Fibroblast of villous mesenchyme (primary cell): ENCODE data around the gene NEMF. TPM values are rescaled to one million over a fixed set of nuclear protein-coding genes. Genes with fewer than 3 reads are reported as not detected.
A peak's percentile ranks its signal among the peaks of the same experiment; 100 is the strongest.

Experiments used
- DNase-seq: peaks from one replicate; pipeline ENCODE4 v3.0.0-alpha.2; 2010; ENCODE audit warnings: low read depth
- H3K4me3 ChIP-seq: 2 replicates; pipeline ENCODE4 v1.5.1; 2011; ENCODE audit warnings: low read depth, mild to moderate bottlenecking, low read length
- CTCF ChIP-seq: IDR thresholded peaks from 2 replicates; pipeline ENCODE4 v1.5.1; 2012; ENCODE audit warnings: low read depth, mild to moderate bottlenecking, low read length; ENCODE audit not compliant: insufficient read depth
- total RNA-seq: library from RNA; depleted of rRNA; stranded (reverse); fragments of >200 nt; gene quantifications from 2 replicates; pipeline ENCODE4 v1.2.3, GENCODE V29; 2012

Gene NEMF
- total RNA-seq, 1 donor: 70.0 TPM

- peak overlapping the region; percentile 87 for H3K4me3 ChIP-seq
- no peak for TF ChIP-seq CTCF
- DNase-seq: peak; percentile 95
These were observed 82.3 kb downstream of the NEMF start for GRCh38 chr14:49770212-49770817.

- TF ChIP-seq CTCF: no peak
- peak; percentile 12 for DNase-seq
- H3K4me3 ChIP-seq: peak overlapping the region; percentile 87
These were observed 82.9 kb downstream of the NEMF start for GRCh38 chr14:49769581-49770211.

- peak overlapping the region; percentile 87 for H3K4me3 ChIP-seq
- peak; percentile 87 for DNase-seq
- no peak for TF ChIP-seq CTCF
These were observed 83.4 kb downstream of the NEMF start for GRCh38 chr14:49769171-49769570.

- no peak for TF ChIP-seq CTCF
- peak overlapping the region; percentile 87 for H3K4me3 ChIP-seq
- DNase-seq: peak; percentile 68
These were observed 84.1 kb downstream of the NEMF start for GRCh38 chr14:49768301-49769121.

- TF ChIP-seq CTCF: no peak
These were observed 84.9 kb downstream of the NEMF start, which contains the start of gene KLHDC2 for GRCh38 chr14:49767571-49768300. Gene KLHDC2, plus strand, starts transcription at chr14:49768153. Its CDS starts 316 bp downstream, at chr14:49768469.

GRCh38 chr14:49767270-49767570 is 85.4 kb downstream of the NEMF start:
- peak overlapping the region; percentile 87 for H3K4me3 ChIP-seq

More at GRCh38 chr14:49767571-49768300, 84.9 kb downstream of the NEMF start, which contains the start of gene KLHDC2:
- H3K4me3 ChIP-seq: peak within 1 kb of the TSS; percentile 87
- peak; percentile 91 for DNase-seq

More at GRCh38 chr14:49767270-49767570, 85.4 kb downstream of the NEMF start:
- DNase-seq: no peak
- TF ChIP-seq CTCF: no peak
